Liver (tissue), 9 donors: Measurements from ENCODE around the gene PTGIR. TPM values are rescaled to one million over a fixed set of nuclear protein-coding genes. Genes with fewer than 3 reads are reported as not detected.

ENCODE experiments used
- DNase-seq: peaks from one replicate; pipeline ENCODE4 v3.0.0-alpha.2; 2017; ENCODE audit warnings: low spot score
- H3K27ac ChIP-seq, 2 donors: one replicate each; pipeline ENCODE4 v1.7.0; 2013; ENCODE audit warnings: inconsistent platforms in 2 of 2, low read length in 2 of 2, control low read depth in 1 of 2, low read depth in 1 of 2, mild to moderate bottlenecking in 1 of 2
- H3K27me3 ChIP-seq, 4 donors: one replicate each; pipeline versions ENCODE4 v1.6.1 to v1.7.0; 2013; ENCODE audit warnings: low read length in 3 of 4, inconsistent platforms in 1 of 4, mild to moderate bottlenecking in 1 of 4, moderate library complexity in 1 of 4; ENCODE audit not compliant: control insufficient read depth in 4 of 4, insufficient read depth in 4 of 4
- H3K36me3 ChIP-seq, 4 donors: one replicate each; pipeline versions ENCODE4 v1.6.1 to v1.7.0; 2013; ENCODE audit warnings: low read length in 3 of 4, mild to moderate bottlenecking in 3 of 4, low read depth in 1 of 4, moderate library complexity in 1 of 4; ENCODE audit not compliant: control insufficient read depth in 4 of 4, insufficient read depth in 3 of 4
- H3K4me1 ChIP-seq, 4 donors: one replicate each; pipeline versions ENCODE4 v1.6.1 to v1.7.0; 2013; ENCODE audit warnings: low read length in 3 of 4, mild to moderate bottlenecking in 3 of 4, moderate library complexity in 1 of 4; ENCODE audit not compliant: control insufficient read depth in 4 of 4, insufficient read depth in 4 of 4
- H3K4me3 ChIP-seq, 3 donors: one replicate each; pipeline versions ENCODE4 v1.6.1 to v1.7.0; 2013; ENCODE audit warnings: low read length in 3 of 3, control low read depth in 1 of 3, low read depth in 1 of 3, mild to moderate bottlenecking in 1 of 3
- H3K9ac ChIP-seq, 2 donors: one replicate each; pipeline ENCODE4 v1.7.0; 2013; ENCODE audit warnings: low read length in 2 of 2, mild to moderate bottlenecking in 2 of 2, moderate library complexity in 2 of 2, control low read depth in 1 of 2, low read depth in 1 of 2
- H3K9me3 ChIP-seq, 4 donors: one replicate each; pipeline versions ENCODE4 v1.6.1 to v1.7.0; 2013; ENCODE audit warnings: low read length in 3 of 4; ENCODE audit not compliant: control insufficient read depth in 4 of 4
- ATF3 ChIP-seq: IDR thresholded peaks from 2 replicates; pipeline ENCODE4 v1.6.1; 2016; ENCODE audit warnings: antibody characterized with exemption
- FOXA1 ChIP-seq: IDR thresholded peaks from 2 replicates; pipeline ENCODE4 v1.6.1; 2016; ENCODE audit warnings: antibody characterized with exemption
- FOXA2 ChIP-seq: IDR thresholded peaks from 2 replicates; pipeline ENCODE4 v1.6.1; 2016; ENCODE audit warnings: antibody characterized with exemption
- HNF4A ChIP-seq, 2 donors: conservative IDR thresholded peaks; 2 replicates each; pipeline ENCODE4 v1.6.1; 2016; ENCODE audit warnings: antibody characterized with exemption in 2 of 2, mild to moderate bottlenecking in 2 of 2
- HNF4G ChIP-seq: IDR thresholded peaks from 2 replicates; pipeline ENCODE4 v1.6.1; 2016; ENCODE audit warnings: antibody characterized with exemption
- JUND ChIP-seq, 2 donors: IDR thresholded peaks; 2 replicates each; pipeline ENCODE4 v1.6.1; 2016; ENCODE audit warnings: antibody characterized with exemption in 2 of 2
- MAX ChIP-seq: IDR thresholded peaks from 2 replicates; pipeline ENCODE4 v1.6.1; 2016; ENCODE audit warnings: antibody characterized with exemption
- RAD21 ChIP-seq, 2 donors: IDR thresholded peaks; 2 replicates each; pipeline ENCODE4 v1.6.1; 2016; ENCODE audit warnings: antibody characterized with exemption in 2 of 2, mild to moderate bottlenecking in 2 of 2
- REST ChIP-seq: IDR thresholded peaks from 2 replicates; pipeline ENCODE4 v1.6.1; 2016; ENCODE audit warnings: antibody characterized with exemption, mild to moderate bottlenecking
- SP1 ChIP-seq: IDR thresholded peaks from 2 replicates; pipeline ENCODE4 v1.6.1; 2018; ENCODE audit warnings: antibody characterized with exemption, mild to moderate bottlenecking
- TAF1 ChIP-seq: conservative IDR thresholded peaks from 2 replicates; pipeline ENCODE4 v1.6.1; 2016; ENCODE audit warnings: antibody characterized with exemption, mild to moderate bottlenecking
- ZBTB33 ChIP-seq: IDR thresholded peaks from 2 replicates; pipeline ENCODE4 v1.6.1; 2016; ENCODE audit warnings: antibody characterized with exemption
- WGBS: extraction: QIAGEN DNeasy Blood & Tissue Kit; methylation state at CpG from one replicate; pipeline ENCODE4 v1.1.7; 2013; 5-methylcytosine and 5-hydroxymethylcytosine counted together
- polyA plus RNA-seq, 2 donors: library from polyadenylated mRNA; stranded (reverse) in 1 of 2; unstranded in 1 of 2; fragments of 200-250 nt in 1 of 2; fragments of >200 nt in 1 of 2; fragmentation: Nextera tagmentation in 1 of 2; extraction: Ambion mirVana in 1 of 2; gene quantifications; one replicate each; pipeline versions ENCODE4 v1.2.1 to v1.2.3, GENCODE V29; 2013 to 2015
- total RNA-seq, 2 donors: library from RNA; depleted of rRNA; stranded (reverse); fragments of >200 nt; gene quantifications; one replicate each; pipeline ENCODE4 v1.2.3, GENCODE V29; 2014
- donor health status: healthy.
- donor health status: healthy.
- donor health status: healthy.
- donor health status: healthy.
- donor health status: healthy.

The PTGIR gene
- total and polyA plus RNA-seq, 4 donors: 1.4 to 5.9 (median 2.9) TPM

GRCh38 chr19:46620716-46621115 is 4.2 kb downstream of the PTGIR start:
- H3K27me3 ChIP-seq: no peaks in the 10 kb centered on the region
- no peaks in the 10 kb centered on the region for H3K9me3 ChIP-seq
- peaks cover 0 to 8% (median 3%) of the 10 kb centered on the region in 4 donors for H3K4me1 ChIP-seq
- no peak overlapping the region for H3K4me3 ChIP-seq
- WGBS: 66% methylated on average over 6 of the region's 6 CpGs
- peak overlapping the region in 1 of 2 donors; percentile 35 for H3K27ac ChIP-seq
- TF ChIP-seq FOXA2: no peak
- no peak for TF ChIP-seq REST
- TF ChIP-seq JUND (IDR thresholded peaks at IDR 0.05): no peak
- no peak for TF ChIP-seq TAF1
- TF ChIP-seq HNF4G: no peak
- TF ChIP-seq ATF3: no peak
- TF ChIP-seq SP1: no peak
- TF ChIP-seq RAD21 (IDR thresholded peaks at IDR 0.05): no peak
- no peak for DNase-seq
- no peaks in the 10 kb centered on the region for H3K36me3 ChIP-seq
- H3K9ac ChIP-seq: no peak overlapping the region

GRCh38 chr19:46620267-46620666 is 4.6 kb downstream of the PTGIR start:
- H3K36me3 ChIP-seq: no peaks in the 10 kb centered on the region
- TF ChIP-seq HNF4A (conservative IDR thresholded peaks at IDR 0.05) (no peak), ZBTB33 (no peak), FOXA2 (no peak), FOXA1 (no peak), ATF3 (no peak), TAF1 (no peak), MAX (no peak), JUND (IDR thresholded peaks at IDR 0.05) (no peak), REST (no peak)
- 89% methylated on average over 3 of the region's 3 CpGs for WGBS
- H3K4me1 ChIP-seq: peaks cover 0 to 8% (median 3%) of the 10 kb centered on the region in 4 donors
- H3K27ac ChIP-seq: no peak overlapping the region
- H3K9me3 ChIP-seq: no peaks in the 10 kb centered on the region
- no peak overlapping the region for H3K9ac ChIP-seq
- no peak for DNase-seq
- no peak overlapping the region for H3K4me3 ChIP-seq
- H3K27me3 ChIP-seq: no peaks in the 10 kb centered on the region
